Fibroblast of the aortic adventitia (primary cell): ENCODE measurements around the gene TSPOAP1. TPM values are rescaled to one million over a fixed set of nuclear protein-coding genes. Genes with fewer than 3 reads are reported as not detected.

ENCODE experiments used
- DNase-seq: peaks from one replicate; pipeline ENCODE4 v3.0.0-alpha.2; 2010; ENCODE audit warnings: low read depth
- H3K4me3 ChIP-seq: 2 replicates; pipeline ENCODE4 v1.5.1; 2011; ENCODE audit warnings: low read depth, mild to moderate bottlenecking, control low read depth, low read length, moderate library complexity
- CTCF ChIP-seq: IDR thresholded peaks from 2 replicates; pipeline ENCODE4 v1.5.1; 2011; ENCODE audit warnings: mild to moderate bottlenecking, low read length, control low read depth, inconsistent platforms; ENCODE audit not compliant: insufficient read depth
- total RNA-seq: library from RNA; depleted of rRNA; stranded (reverse); fragments of >200 nt; gene quantifications from 2 replicates; pipeline ENCODE4 v1.2.3, GENCODE V29; 2012; ENCODE audit warnings: low replicate concordance

The TSPOAP1 gene
- total RNA-seq, 1 donor = 0.18 TPM

- no peak overlapping the region for H3K4me3 ChIP-seq
- no peak for DNase-seq
- TF ChIP-seq CTCF = no peak
Observed at GRCh38 chr17:58320570-58321323, 7.8 kb downstream of the TSPOAP1 start.

GRCh38 chr17:58320163-58320558, 8.4 kb downstream of the TSPOAP1 start:
- no peak for DNase-seq
- no peak for TF ChIP-seq CTCF

GRCh38 chr17:58319173-58320162, 9.1 kb downstream of the TSPOAP1 start:
- no peak overlapping the region for H3K4me3 ChIP-seq
- TF ChIP-seq CTCF = no peak
- DNase-seq = no peak

More at GRCh38 chr17:58320163-58320558, 8.4 kb downstream of the TSPOAP1 start:
- H3K4me3 ChIP-seq = no peak overlapping the region

GRCh38 chr17:58318627-58319172, 9.9 kb downstream of the TSPOAP1 start:
- TF ChIP-seq CTCF = no peak
- no peak for DNase-seq
- H3K4me3 ChIP-seq = no peak overlapping the region

- TF ChIP-seq CTCF = no peak
- DNase-seq = no peak
- no peak overlapping the region for H3K4me3 ChIP-seq
Observed at GRCh38 chr17:58318065-58318481, 10.5 kb downstream of the TSPOAP1 start.

GRCh38 chr17:58317421-58318064, 11.1 kb downstream of the TSPOAP1 start:
- TF ChIP-seq CTCF = peak; percentile 77
- H3K4me3 ChIP-seq = no peak overlapping the region
- peak; percentile 51 for DNase-seq
